HG03575 (cell line): Measurements from ENCODE around the gene EPHB2.
"Not testable (repeated sequence)": the region's sequence is repeated elsewhere in the genome, so short reads cannot be mapped to it uniquely, and the experiment has no call there.

ENCODE experiments used
- ATAC-seq: cut with Tn5 transposase; IDR thresholded peaks from one replicate; pipeline ENCODE4 v1.9.1; 2021; ENCODE audit not compliant: unreplicated experiment, insufficient number of reproducible peaks, low FRiP score; ENCODE audit errors: extremely low read depth

EPHB2 gene

GRCh38 chr1:22936681-22937080 is 226.0 kb downstream of the EPHB2 start:
- ATAC-seq: no peak

- ATAC-seq: no peak
Observed at GRCh38 chr1:22941257-22941656, 230.6 kb downstream of the EPHB2 start.

GRCh38 chr1:22944346-22945055 is 233.9 kb downstream of the EPHB2 start:
- ATAC-seq: no peak

- not testable (repeated sequence) for ATAC-seq
Observed at GRCh38 chr1:22945171-22945570, 234.5 kb downstream of the EPHB2 start.

GRCh38 chr1:22949822-22950331 is 239.2 kb downstream of the EPHB2 start:
- no peak for ATAC-seq

- ATAC-seq: no peak
Observed at GRCh38 chr1:22951796-22952195, 241.2 kb downstream of the EPHB2 start.

- no peak for ATAC-seq
Observed at GRCh38 chr1:22952694-22953056, 242.0 kb downstream of the EPHB2 start.

GRCh38 chr1:22953057-22953739 is 242.6 kb downstream of the EPHB2 start:
- no peak for ATAC-seq

- no peak for ATAC-seq
Observed at GRCh38 chr1:22953740-22954141, 243.1 kb downstream of the EPHB2 start.

GRCh38 chr1:22955146-22955545 is 244.5 kb downstream of the EPHB2 start:
- no peak for ATAC-seq

- ATAC-seq: no peak
Observed at GRCh38 chr1:22957066-22957465, 246.4 kb downstream of the EPHB2 start.

GRCh38 chr1:22958556-22958955 is 247.9 kb downstream of the EPHB2 start:
- ATAC-seq: no peak

GRCh38 chr1:22959545-22960360 is 249.1 kb downstream of the EPHB2 start:
- ATAC-seq: no peak

GRCh38 chr1:22962558-22962957 is 251.9 kb downstream of the EPHB2 start:
- ATAC-seq: no peak

GRCh38 chr1:22963044-22963677 is 252.5 kb downstream of the EPHB2 start:
- ATAC-seq: no peak

- no peak for ATAC-seq
Observed at GRCh38 chr1:22966309-22966708, 255.7 kb downstream of the EPHB2 start.

- ATAC-seq: no peak
Observed at GRCh38 chr1:22967833-22968232, 257.2 kb downstream of the EPHB2 start.

GRCh38 chr1:22969304-22969709 is 258.7 kb downstream of the EPHB2 start:
- ATAC-seq: no peak

- ATAC-seq: no peak
Observed at GRCh38 chr1:22970096-22970495, 259.5 kb downstream of the EPHB2 start.
